ENCODE measurements around the gene EGLN3. TPM values are rescaled to one million over a fixed set of nuclear protein-coding genes. Genes with fewer than 3 reads are reported as not detected.

EGLN3 gene
- total RNA-seq, 6 experiments from 2014 or later, result 1.9 to 25.4 (median 2.1) TPM

DNA sequence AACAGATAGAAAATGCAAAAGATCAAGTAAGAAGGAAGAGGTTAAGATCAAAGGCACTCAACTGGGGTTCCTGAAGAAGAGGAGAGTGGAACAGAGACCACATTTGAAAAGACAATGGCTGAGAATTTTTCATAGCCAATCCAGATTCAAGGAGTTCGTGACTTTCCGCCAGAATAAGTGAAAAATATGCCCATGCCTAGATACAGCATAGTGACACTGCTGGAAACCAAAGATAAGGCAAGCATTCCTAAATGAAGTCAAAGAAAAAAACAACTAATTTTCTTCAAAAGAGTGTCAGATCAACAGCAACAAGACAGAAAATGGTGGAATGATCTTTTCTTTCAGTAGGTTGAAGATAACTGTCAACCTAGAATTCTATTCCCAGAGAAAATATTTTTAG, 47.5 kb downstream of the EGLN3 start:
- TF ChIP-seq POLR2A (IDR thresholded peaks at IDR 0.05), result no peak
- TF ChIP-seq, protein P1, sequence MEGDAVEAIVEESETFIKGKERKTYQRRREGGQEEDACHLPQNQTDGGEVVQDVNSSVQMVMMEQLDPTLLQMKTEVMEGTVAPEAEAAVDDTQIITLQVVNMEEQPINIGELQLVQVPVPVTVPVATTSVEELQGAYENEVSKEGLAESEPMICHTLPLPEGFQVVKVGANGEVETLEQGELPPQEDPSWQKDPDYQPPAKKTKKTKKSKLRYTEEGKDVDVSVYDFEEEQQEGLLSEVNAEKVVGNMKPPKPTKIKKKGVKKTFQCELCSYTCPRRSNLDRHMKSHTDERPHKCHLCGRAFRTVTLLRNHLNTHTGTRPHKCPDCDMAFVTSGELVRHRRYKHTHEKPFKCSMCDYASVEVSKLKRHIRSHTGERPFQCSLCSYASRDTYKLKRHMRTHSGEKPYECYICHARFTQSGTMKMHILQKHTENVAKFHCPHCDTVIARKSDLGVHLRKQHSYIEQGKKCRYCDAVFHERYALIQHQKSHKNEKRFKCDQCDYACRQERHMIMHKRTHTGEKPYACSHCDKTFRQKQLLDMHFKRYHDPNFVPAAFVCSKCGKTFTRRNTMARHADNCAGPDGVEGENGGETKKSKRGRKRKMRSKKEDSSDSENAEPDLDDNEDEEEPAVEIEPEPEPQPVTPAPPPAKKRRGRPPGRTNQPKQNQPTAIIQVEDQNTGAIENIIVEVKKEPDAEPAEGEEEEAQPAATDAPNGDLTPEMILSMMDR (IDR thresholded peaks at IDR 0.05), result no peak

DNA sequence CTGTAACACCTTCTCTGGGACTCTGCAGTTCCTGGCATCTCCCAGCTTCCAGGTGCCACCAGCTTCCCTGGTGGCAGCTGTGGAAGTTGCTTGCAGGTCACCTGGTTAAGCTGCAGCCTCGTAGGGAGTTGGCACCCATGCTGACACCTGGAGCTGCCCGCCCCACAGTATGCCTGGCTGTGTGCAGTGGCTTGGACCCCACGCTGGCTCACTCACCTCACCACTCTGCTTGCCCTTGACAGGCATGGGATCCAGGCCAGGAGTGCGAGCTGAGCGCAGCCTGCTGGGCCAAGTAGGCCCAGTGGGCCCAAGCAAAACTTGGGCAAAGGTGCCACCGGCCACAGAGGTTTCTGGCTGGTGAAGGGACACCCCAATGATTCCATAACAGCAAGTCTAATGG, 48.5 kb downstream of the EGLN3 start:
- no peak overlapping the region for H3K4me3 ChIP-seq
- ATAC-seq, result peak in 1 of 4 donors; percentile 30
- WGBS (ENCODE audit: insufficient coverage, low coverage, low lambda C conversion rate, missing lambda C conversion rate), result no CpG with 5 or more reads among the region's 6 CpGs
- no peaks in the 10 kb centered on the region for H3K9me3 ChIP-seq
- intact Hi-C loops (cut with DNase I), result no loop called here
- TF ChIP-seq, protein P1 (IDR thresholded peaks at IDR 0.05), result no peak
- no peak for TF ChIP-seq POLR2A (IDR thresholded peaks at IDR 0.05)
- H3K27ac ChIP-seq, result no peak overlapping the region
- DNase-seq, result no peak
- no peaks in the 10 kb centered on the region for H3K4me1 ChIP-seq
- H3K36me3 ChIP-seq, result no peaks in the 10 kb centered on the region
- H3K27me3 ChIP-seq, result no peaks in the 10 kb centered on the region

More for the DNA sequence above, 47.5 kb downstream of the EGLN3 start:
- 62% methylated on average over 2 of the region's 2 CpGs for WGBS (ENCODE audit: insufficient coverage, low coverage, low lambda C conversion rate, missing lambda C conversion rate)
- no peak overlapping the region for H3K27ac ChIP-seq
- intact Hi-C loops (cut with DNase I), result no loop called here
- no peaks in the 10 kb centered on the region for H3K36me3 ChIP-seq
- DNase-seq, result no peak
- no peak for ATAC-seq
- no peaks in the 10 kb centered on the region for H3K9me3 ChIP-seq
- no peaks in the 10 kb centered on the region for H3K27me3 ChIP-seq
- H3K4me1 ChIP-seq, result no peaks in the 10 kb centered on the region
- H3K4me3 ChIP-seq, result no peak overlapping the region

DNA sequence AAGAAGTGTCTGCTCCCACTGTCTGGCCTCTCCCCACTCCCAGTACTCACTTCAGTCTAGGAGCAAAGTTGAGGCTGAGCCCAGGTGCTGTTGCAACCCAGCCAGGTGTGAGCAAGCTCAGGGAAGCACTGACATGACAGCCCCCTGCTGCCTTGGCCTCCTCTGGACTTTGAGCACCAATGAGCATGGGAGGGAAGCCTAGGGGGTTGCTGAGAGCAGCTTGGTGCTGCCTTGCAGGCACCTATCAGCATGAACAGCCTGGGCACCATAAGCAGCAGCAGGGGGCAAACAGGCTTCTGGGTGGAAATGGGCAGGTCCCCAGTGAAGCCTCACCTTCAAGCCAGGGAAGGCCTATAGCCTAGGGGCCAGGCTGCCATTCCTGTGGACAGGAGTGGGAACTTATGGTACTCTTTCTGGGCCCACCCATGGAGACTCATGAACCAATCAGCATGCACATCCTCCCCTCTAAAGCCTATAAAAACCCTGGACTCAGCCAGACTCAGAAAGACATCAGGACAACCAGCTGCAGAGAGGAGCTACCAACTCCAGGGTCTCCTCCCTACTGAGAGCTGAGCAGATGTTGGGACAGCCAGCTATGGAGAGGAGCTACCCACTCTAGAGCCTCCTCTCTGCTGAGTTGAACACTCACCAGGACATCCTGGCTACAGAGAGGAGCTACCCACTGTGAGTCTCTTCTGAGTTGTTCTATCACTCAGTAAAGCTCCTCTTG, 49.3 kb downstream of the EGLN3 start:
- DNase-seq, result no peak
- no peaks in the 10 kb centered on the region for H3K9me3 ChIP-seq
- no peaks in the 10 kb centered on the region for H3K27me3 ChIP-seq
- H3K27ac ChIP-seq, result no peak overlapping the region
- no peaks in the 10 kb centered on the region for H3K4me1 ChIP-seq
- TF ChIP-seq, protein P1 (IDR thresholded peaks at IDR 0.05), result no peak
- no peak for TF ChIP-seq POLR2A (IDR thresholded peaks at IDR 0.05)
- ATAC-seq, result no peak
- intact Hi-C loops (cut with DNase I), result no loop called here
- H3K36me3 ChIP-seq, result no peaks in the 10 kb centered on the region
- H3K4me3 ChIP-seq, result no peak overlapping the region

DNA sequence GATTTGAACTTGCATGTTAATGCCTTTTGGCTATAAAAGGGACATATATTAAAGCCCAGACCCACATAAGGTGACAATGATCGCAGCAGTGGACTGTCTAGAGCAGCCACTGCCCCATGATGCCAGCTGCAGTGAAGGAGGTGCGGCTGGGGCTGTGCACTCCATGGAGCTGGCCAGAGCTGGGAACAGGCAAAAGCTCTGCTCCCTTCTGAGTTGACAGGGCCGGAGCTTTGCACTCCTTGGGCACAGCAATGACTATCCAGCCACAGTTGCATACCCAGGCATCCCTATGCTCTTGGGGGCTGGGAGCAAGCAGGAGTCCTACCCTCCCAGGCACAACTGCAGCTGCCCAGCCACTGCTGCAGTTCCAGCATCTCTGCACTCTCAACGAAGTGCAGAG, 50.2 kb downstream of the EGLN3 start:
- H3K4me1 ChIP-seq, result no peaks in the 10 kb centered on the region
- no peaks in the 10 kb centered on the region for H3K9me3 ChIP-seq
- H3K27ac ChIP-seq, result no peak overlapping the region
- intact Hi-C loops (cut with DNase I), result no loop called here
- DNase-seq (no peak), ATAC-seq (no peak)
- no peak overlapping the region for H3K4me3 ChIP-seq
- TF ChIP-seq, protein P1 (IDR thresholded peaks at IDR 0.05), result no peak
- no peak for TF ChIP-seq POLR2A (IDR thresholded peaks at IDR 0.05)
- WGBS (ENCODE audit: insufficient coverage, low coverage, low lambda C conversion rate, missing lambda C conversion rate), result 100% methylated on average over 1 of the region's 4 CpGs
- no peaks in the 10 kb centered on the region for H3K27me3 ChIP-seq
- H3K36me3 ChIP-seq, result no peaks in the 10 kb centered on the region

Measured in right lobe of liver (tissue), 6 donors.